ENCODE measurements around the gene SLC25A45. TPM values are rescaled to one million over a fixed set of nuclear protein-coding genes. Genes with fewer than 3 reads are reported as not detected.

SLC25A45 gene, protein sequence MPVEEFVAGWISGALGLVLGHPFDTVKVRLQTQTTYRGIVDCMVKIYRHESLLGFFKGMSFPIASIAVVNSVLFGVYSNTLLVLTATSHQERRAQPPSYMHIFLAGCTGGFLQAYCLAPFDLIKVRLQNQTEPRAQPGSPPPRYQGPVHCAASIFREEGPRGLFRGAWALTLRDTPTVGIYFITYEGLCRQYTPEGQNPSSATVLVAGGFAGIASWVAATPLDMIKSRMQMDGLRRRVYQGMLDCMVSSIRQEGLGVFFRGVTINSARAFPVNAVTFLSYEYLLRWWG
- total RNA-seq, result 10 to 100 TPM in 1 of 2 donors, 1 to 10 TPM in 1; 9.1 to 16.0 TPM
- 10 to 100 TPM in 1 of 2 donors, 1 to 10 TPM in 1; 5.6 to 10.7 TPM for polyA plus RNA-seq
- long read RNA-seq, donor 1, partial matches to known transcripts, result 1 of 8 reads
- long read RNA-seq, donor 1, other reads (novel, unspliced or antisense), result 4 of 8 reads
- long read RNA-seq, donor 2, partial matches to known transcripts, result 0 of 4 reads
- long read RNA-seq, donor 2, other reads (novel, unspliced or antisense), result 3 of 4 reads

DNA sequence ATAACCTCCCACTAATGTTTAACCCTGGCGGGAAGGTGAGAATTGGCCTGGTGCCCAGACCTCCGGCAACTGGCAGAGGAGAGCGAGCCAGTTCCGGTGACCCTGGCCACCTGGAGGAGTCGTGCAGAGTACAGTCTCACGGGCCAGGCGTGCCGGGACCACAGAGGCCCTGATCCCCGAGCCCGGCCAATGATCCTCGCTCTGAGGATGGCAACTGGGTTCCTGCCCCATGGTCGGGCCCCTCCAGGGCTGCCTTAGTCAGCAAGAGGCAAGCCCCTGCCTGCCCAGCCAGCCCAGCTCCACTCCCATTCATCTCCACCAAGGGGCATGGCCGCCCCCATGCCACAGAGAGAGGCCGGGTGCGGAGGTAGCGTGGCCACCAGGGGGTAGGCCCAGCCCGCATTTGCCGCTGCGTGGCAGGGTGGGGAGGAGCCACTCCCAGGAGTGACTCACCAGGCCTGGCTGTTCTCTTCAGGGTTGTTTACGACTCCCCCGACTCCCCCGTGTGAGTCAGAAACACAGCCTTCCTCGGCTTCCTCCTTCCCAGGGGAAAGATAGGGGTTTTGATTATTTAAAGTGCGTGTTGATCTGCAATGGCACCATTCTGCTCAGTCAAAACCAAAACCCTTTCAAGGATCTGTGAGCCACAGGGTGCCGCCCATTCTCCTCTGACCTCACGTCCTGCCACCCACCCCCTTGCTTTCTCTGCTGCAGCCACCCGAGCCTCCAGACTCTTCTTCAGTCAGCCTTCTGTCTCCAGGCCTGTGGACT is at the start of gene SLC25A45:
TSS of gene SLC25A45 (minus strand) at position 614 of the 771 bp plus-strand sequence. CDS start 695 bp downstream, outside the sequence.
- peak; percentile 95 to 97 for DNase-seq
- Histone ChIP-seq H3K4me1 (ENCODE audit: control insufficient read depth in 1 of 2, insufficient read depth in 2 of 2, low read length in 2 of 2) (no peaks in the 10 kb centered on the region), H3K9me3 (ENCODE audit: control insufficient read depth, low read length) (no peaks in the 10 kb centered on the region), H3K27me3 (ENCODE audit: control insufficient read depth in 1 of 2, insufficient read depth in 2 of 2, low read length in 1 of 2) (no peaks in the 10 kb centered on the region), H3K4me3 (ENCODE audit: low read length in 2 of 2) (no peak within 1 kb of the TSS), H3K36me3 (ENCODE audit: control insufficient read depth in 1 of 2, insufficient read depth in 2 of 2, low read length in 1 of 2) (no peaks in the 10 kb centered on the region), H3K27ac (ENCODE audit: low read depth in 1 of 2, low read length in 2 of 2) (peak within 1 kb of the TSS; percentile 83 to 87)
- WGBS, 2 donors, result 0 to 1% methylated on average over 22 to 27 of the region's 27 CpGs
- ATAC-seq (ENCODE audit: low FRiP score), result peak; percentile 95
- intact Hi-C loops (cut with DNase I), result loop anchor here (5.0 kb wide), 2 partner anchors 35 to 85 kb away; no protein-coding TSS in a partner anchor

DNA sequence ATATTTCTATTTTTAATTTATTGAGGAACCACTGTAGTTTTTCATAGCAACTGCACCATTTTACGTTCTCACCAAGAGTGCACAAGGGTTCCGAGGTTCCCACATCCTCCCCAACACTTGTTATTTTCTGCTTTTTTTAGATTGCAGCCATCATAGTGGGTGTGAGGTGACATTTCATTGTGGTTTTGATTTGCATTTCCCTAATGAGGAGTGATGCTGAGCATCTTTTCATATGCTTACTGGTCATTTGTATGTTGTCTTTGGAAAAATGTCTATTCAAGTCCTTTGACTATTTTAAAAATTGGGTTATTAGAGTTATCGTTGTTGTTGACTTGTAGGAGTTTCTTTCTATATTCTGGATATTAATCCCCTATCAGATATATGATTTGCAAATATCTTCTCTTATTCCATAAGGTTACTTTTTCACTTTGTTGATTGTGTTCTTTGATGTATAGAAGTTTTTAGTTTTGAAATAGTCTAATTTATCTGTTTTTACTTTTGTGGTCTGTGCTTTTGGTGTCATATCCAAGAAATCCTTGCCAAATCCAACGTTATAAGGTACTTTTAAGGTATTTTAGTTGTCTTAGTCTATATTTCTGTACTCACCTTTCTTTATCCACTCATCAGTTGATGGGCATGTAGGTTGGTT is 49.1 kb upstream of the SLC25A45 start:
- no peak for DNase-seq
- Histone ChIP-seq H3K27ac (ENCODE audit: low read depth in 1 of 2, low read length in 2 of 2) (no peak overlapping the region), H3K27me3 (ENCODE audit: control insufficient read depth in 1 of 2, insufficient read depth in 2 of 2, low read length in 1 of 2) (no peaks in the 10 kb centered on the region), H3K4me3 (ENCODE audit: low read length in 2 of 2) (no peak overlapping the region), H3K36me3 (ENCODE audit: control insufficient read depth in 1 of 2, insufficient read depth in 2 of 2, low read length in 1 of 2) (peaks cover 4 to 10% of the 10 kb centered on the region in 2 donors), H3K9me3 (ENCODE audit: control insufficient read depth, low read length) (no peaks in the 10 kb centered on the region), H3K4me1 (ENCODE audit: control insufficient read depth in 1 of 2, insufficient read depth in 2 of 2, low read length in 2 of 2) (no peaks in the 10 kb centered on the region)
- ATAC-seq (ENCODE audit: low FRiP score), result no peak
- intact Hi-C loops (cut with DNase I), result no loop called here
- 15 to 17% methylated on average over 4 of the region's 4 CpGs for WGBS, 2 donors

DNA sequence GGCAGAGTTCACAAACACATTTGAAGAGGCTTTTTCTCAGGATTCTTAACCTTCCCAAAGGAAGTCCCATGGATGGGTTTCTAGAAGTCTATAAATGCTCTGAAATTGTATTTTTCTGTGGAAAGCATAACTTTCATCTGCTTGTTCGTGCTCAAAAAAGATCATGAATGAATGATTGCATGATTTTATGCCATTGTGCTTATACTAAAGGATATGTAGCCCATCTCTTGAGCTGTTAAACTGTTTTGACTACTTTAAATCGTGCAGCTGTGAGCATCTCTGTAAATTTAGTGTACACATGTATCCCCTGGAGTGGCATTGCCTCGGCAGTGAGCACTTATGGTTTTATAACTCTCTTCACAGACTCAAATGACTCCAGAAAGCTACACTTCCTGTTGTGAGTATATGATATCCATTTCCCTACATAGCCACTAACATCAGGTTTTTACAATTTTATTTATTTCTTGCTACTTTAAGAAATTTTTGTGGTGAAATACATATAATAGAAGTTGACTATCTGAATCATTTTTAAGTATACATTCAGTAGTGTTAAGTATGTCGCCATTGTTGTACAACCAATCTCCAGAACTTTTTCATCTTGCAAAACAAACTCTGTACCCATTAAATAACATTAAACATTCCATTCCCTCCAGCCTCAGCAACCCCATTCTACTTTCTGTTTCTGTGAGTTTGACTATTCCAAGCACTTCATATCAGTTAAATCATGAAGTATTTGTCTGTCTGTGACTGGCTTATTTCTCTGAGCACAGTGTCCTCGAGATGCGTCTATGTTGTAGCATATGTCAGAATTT is 48.2 kb upstream of the SLC25A45 start:
- peaks cover 0 to 3% of the 10 kb centered on the region in 2 donors for H3K36me3 ChIP-seq (ENCODE audit: control insufficient read depth in 1 of 2, insufficient read depth in 2 of 2, low read length in 1 of 2)
- H3K4me3 ChIP-seq (ENCODE audit: low read length in 2 of 2), result peak overlapping the region; percentile 29 to 53
- DNase-seq (no peak), ATAC-seq (ENCODE audit: low FRiP score) (no peak)
- H3K27me3 ChIP-seq (ENCODE audit: control insufficient read depth in 1 of 2, insufficient read depth in 2 of 2, low read length in 1 of 2), result no peaks in the 10 kb centered on the region
- H3K27ac ChIP-seq (ENCODE audit: low read depth in 1 of 2, low read length in 2 of 2), result peak overlapping the region in 1 of 2 donors; percentile 35
- WGBS, 2 donors, result 23 to 24% methylated on average over 6 of the region's 6 CpGs
- intact Hi-C loops (cut with DNase I), result no loop called here
- H3K4me1 ChIP-seq (ENCODE audit: control insufficient read depth in 1 of 2, insufficient read depth in 2 of 2, low read length in 2 of 2), result no peaks in the 10 kb centered on the region
- no peaks in the 10 kb centered on the region for H3K9me3 ChIP-seq (ENCODE audit: control insufficient read depth, low read length)

DNA sequence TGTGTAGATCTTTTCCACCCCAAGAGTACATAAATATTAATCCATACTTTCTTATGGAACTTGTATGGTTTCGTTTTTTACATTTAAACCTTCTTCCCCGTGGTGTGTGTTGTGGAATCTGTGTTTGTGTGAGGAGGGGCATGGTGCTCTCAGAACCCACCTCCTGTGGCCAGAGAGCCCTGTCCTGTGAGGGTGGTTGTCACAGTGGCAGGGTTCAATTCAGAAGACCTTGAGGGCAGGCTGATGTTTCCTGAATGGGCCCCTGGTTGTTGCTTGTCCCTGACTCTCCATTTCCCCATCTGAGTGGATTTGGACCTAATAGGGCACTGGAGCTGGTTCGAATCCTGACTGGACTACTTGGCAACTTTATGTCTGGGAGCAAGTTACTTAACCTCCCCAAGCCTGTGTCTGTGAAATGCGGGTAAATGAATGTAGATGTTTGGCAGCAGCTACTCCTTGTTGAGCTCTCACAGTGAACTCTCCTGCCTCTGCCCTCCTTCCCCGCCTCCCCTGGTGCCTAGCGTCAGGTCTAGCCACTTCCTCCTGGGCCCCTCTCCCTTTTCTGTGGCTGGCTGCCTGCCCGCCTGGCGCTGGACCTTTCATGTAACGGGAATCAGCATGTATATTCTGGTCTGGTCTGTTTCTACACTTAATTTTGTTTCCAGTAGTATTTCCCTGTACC is 47.4 kb upstream of the SLC25A45 start:
- Histone ChIP-seq H3K27me3 (ENCODE audit: control insufficient read depth in 1 of 2, insufficient read depth in 2 of 2, low read length in 1 of 2) (no peaks in the 10 kb centered on the region), H3K4me3 (ENCODE audit: low read length in 2 of 2) (peak overlapping the region; percentile 29 to 53), H3K4me1 (ENCODE audit: control insufficient read depth in 1 of 2, insufficient read depth in 2 of 2, low read length in 2 of 2) (no peaks in the 10 kb centered on the region), H3K27ac (ENCODE audit: low read depth in 1 of 2, low read length in 2 of 2) (peak overlapping the region; percentile 39 to 74), H3K9me3 (ENCODE audit: control insufficient read depth, low read length) (no peaks in the 10 kb centered on the region), H3K36me3 (ENCODE audit: control insufficient read depth in 1 of 2, insufficient read depth in 2 of 2, low read length in 1 of 2) (peaks cover 0 to 4% of the 10 kb centered on the region in 2 donors)
- ATAC-seq (ENCODE audit: low FRiP score) (peak; percentile 37), DNase-seq (peak; percentile 88 to 91)
- WGBS, 2 donors, result 3% methylated on average over 9 of the region's 9 CpGs
- intact Hi-C loops (cut with DNase I), result no loop called here

DNA sequence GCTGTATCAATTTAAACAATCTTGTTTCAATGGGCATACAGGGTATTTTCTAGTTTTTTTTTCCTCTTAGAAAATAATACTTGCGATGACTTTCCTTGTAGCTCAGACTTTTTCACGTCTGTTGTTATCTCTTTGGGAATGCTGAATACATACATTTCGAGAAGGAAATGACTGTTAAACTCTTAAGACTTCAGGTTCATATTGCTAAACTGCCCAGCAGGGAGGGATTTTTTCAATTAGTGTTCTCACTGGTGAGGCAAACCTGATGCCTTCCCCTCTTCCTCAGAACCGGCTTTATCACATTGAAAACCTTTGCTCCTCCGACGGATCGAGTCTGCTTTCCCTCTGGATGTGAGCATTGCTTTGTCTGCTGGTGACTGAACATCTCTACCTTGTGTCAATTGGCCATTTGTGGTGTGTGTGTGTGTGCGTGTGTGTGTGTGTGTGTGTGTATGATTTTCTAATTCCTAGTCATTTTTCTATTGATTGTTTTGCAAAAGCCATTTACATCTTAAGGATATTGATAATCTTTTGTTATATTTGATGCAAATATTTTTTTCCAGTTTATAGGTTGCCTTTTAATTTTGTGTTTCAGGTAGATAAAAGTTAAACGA is 46.7 kb upstream of the SLC25A45 start:
- peak overlapping the region in 1 of 2 donors; percentile 5 for H3K27ac ChIP-seq (ENCODE audit: low read depth in 1 of 2, low read length in 2 of 2)
- H3K36me3 ChIP-seq (ENCODE audit: control insufficient read depth in 1 of 2, insufficient read depth in 2 of 2, low read length in 1 of 2), result peaks cover 0 to 4% of the 10 kb centered on the region in 2 donors
- H3K4me3 ChIP-seq (ENCODE audit: low read length in 2 of 2), result peak overlapping the region in 1 of 2 donors; percentile 0
- ATAC-seq (ENCODE audit: low FRiP score) (no peak), DNase-seq (no peak)
- no peaks in the 10 kb centered on the region for H3K4me1 ChIP-seq (ENCODE audit: control insufficient read depth in 1 of 2, insufficient read depth in 2 of 2, low read length in 2 of 2)
- intact Hi-C loops (cut with DNase I), result no loop called here
- H3K9me3 ChIP-seq (ENCODE audit: control insufficient read depth, low read length), result no peaks in the 10 kb centered on the region
- 5 to 8% methylated on average over 9 of the region's 9 CpGs for WGBS, 2 donors
- H3K27me3 ChIP-seq (ENCODE audit: control insufficient read depth in 1 of 2, insufficient read depth in 2 of 2, low read length in 1 of 2), result no peaks in the 10 kb centered on the region

DNA sequence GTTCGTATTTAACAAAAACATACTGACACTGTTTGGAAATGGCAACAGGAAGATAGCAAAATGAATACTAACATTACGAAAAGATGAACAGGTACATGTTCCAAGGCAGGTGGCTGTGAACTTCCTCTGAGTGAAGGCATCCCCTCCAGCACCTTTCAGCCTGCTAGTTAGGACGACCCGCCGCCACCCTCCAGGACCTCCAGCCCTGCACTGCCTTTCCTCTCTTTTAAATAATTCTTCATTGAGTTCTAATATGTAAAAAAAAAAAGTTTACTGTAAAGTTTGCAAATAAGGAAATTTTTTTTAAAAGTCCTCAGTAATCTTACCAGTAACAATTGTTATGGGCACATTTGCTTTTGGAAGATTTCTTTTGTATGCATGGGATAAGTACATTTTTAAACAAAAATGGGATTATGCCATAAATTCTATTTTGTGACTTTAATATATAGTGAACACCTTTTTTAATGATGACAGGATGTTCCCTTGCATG is 46.2 kb upstream of the SLC25A45 start:
- Histone ChIP-seq H3K4me1 (ENCODE audit: control insufficient read depth in 1 of 2, insufficient read depth in 2 of 2, low read length in 2 of 2) (no peaks in the 10 kb centered on the region), H3K27me3 (ENCODE audit: control insufficient read depth in 1 of 2, insufficient read depth in 2 of 2, low read length in 1 of 2) (no peaks in the 10 kb centered on the region), H3K4me3 (ENCODE audit: low read length in 2 of 2) (peak overlapping the region; percentile 15 to 97), H3K9me3 (ENCODE audit: control insufficient read depth, low read length) (no peaks in the 10 kb centered on the region), H3K27ac (ENCODE audit: low read depth in 1 of 2, low read length in 2 of 2) (no peak overlapping the region), H3K36me3 (ENCODE audit: control insufficient read depth in 1 of 2, insufficient read depth in 2 of 2, low read length in 1 of 2) (peaks cover 0 to 4% of the 10 kb centered on the region in 2 donors)
- no peak for ATAC-seq (ENCODE audit: low FRiP score)
- intact Hi-C loops (cut with DNase I), result no loop called here
- WGBS, 2 donors, result 16 to 18% methylated on average over 5 of the region's 5 CpGs
- DNase-seq, result no peak
